HG02981 (cell line): ENCODE results near the gene HACE1.
A peak's percentile ranks its signal among the peaks of the same experiment; 100 is the strongest.
"Not testable (repeated sequence)": the region's sequence is repeated elsewhere in the genome, so short reads cannot be mapped to it uniquely, and the experiment has no call there.

Experiments used
- ATAC-seq: cut with Tn5 transposase; IDR thresholded peaks from one replicate; pipeline ENCODE4 v1.9.1; 2021; ENCODE audit warnings: mild to moderate bottlenecking, moderate library complexity; ENCODE audit not compliant: unreplicated experiment

Gene HACE1

DNA sequence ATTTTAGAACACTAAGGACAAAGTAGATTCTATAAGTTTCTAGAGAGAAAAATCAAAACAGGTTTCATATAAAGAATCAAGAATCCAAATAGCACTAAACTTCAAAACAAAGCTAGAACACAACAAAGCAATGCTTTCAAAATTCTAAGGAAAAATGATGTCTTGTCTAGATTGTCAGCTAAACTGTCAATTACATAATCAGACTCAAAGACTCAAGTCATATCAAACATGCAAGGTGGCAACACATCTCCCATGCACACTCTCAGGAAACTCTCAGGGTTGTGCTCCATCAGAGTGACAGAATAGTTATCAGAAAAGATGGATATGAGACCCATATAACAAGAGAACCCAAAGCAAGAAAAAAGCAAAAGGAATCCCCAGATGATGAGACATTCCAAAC is 23.9 kb downstream of the HACE1 start:
- no peak for ATAC-seq

DNA sequence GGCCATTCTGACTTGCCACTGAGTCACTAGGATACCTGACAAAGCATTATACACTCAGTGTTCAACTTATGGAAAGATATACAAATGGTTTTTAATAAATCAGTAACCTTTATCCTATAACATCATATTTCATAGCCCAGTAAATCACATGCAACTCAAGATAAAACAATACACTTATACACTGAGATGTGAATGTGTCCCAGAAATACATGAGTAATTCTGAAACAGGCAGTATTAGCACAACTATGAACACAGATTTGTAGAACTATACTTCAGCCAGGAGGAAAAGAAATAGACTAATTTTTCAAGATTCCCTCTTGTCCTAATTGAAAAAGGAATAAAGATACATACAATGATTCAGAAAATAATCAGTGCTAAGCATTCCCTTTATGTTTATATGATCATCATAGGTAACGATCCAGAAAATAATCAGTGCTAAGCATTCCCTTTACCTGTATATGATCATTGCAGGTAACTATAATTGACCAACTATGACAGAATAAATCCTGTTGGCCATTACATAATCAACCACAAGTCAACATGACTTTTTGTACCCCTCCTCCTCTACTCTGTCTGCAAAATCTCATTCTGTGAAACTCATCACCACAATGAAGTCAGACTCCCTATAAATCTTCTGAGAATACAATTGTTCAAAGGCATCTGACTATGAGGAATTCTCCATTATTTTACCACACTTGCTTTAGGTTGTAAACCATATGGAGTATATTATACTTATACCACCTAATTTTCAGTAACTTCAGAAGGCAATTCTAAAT is 30.3 kb downstream of the HACE1 start:
- no peak for ATAC-seq

GRCh38 chr6:104828478-104828877 is 31.2 kb downstream of the HACE1 start:
- ATAC-seq = no peak

GRCh38 chr6:104820820-104821219 is 38.9 kb downstream of the HACE1 start:
- not testable (repeated sequence) for ATAC-seq

DNA sequence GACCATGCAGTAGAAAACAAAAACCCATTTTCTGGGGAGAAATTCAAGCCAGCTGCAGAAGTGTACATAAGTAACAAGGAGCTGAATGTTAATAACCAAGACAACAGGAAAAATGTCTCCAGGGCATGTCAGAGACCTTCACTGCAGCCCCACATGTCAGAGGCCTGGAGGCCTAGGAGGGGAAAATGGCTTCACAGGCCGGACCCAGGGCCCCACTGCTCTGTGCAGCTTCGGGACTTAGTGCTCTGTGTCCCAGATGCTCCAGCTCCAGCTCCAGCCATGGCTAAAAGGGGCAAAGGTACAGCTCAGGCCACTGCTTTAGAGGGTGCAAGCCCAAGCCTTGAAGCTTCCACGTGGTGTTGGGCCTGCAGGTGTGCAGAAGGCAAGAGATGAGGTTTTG is 43.6 kb downstream of the HACE1 start:
- no peak for ATAC-seq

DNA sequence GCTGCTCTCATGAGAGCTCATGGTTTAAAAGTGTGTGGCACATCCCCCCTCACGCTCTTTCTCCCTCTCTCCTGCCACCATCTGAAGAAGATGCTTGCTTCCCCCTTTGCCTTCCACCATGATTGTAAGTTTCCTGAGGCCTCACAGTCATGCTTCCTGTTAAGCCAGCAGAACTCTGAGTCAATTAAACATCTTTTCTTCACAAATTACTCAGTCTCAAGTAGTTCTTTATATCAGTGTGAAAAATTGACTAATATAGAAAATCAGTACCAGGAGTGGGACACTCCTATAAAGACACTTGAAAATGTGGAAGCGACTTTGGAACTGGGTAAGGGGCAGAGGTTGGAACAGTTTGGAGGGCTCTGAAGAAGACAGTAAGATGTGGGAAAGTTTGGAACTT is 45.0 kb downstream of the HACE1 start:
- ATAC-seq = no peak

DNA sequence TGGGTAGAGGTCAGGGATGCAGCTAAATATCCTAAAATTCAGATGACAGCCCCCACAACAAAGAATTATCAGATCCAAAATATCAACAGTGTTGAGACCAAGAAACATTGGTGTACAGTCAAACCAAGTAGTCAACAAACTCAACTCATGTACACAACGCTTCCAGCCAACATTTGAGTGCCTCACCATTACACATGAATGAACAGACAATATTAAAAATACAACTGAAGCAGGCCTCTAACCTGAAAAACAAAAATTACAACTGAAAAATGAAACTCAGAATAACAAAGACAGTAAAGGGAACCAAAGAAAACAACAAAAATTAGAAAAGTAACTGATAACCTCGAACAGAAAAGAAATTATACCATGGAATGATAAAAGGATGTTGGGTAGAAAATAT is 46.2 kb downstream of the HACE1 start:
- ATAC-seq = no peak

- ATAC-seq = no peak
These were observed 50.6 kb downstream of the HACE1 start for GRCh38 chr6:104809116-104809515.

DNA sequence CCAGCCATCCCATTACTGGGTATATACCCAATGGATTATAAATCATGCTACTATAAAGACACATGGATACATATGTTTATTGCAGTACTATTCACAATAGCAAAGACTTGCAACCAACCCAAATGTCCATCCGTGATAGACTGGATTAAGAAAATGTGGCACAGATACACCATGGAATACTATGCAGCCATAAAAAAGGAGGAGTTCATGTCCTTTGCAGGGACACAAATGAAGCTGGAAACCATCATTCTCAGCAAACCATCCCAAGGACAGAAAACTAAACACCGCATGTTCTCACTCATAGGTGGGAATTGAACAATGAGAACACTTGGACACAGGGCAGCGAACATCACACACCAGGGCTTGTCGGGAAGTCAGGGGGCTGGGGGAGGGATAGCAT is 54.4 kb downstream of the HACE1 start:
- not testable (repeated sequence) for ATAC-seq

GRCh38 chr6:104799134-104799657 is 60.5 kb downstream of the HACE1 start:
- no peak for ATAC-seq

- no peak for ATAC-seq
These were observed 63.5 kb downstream of the HACE1 start for GRCh38 chr6:104796031-104796785.

DNA sequence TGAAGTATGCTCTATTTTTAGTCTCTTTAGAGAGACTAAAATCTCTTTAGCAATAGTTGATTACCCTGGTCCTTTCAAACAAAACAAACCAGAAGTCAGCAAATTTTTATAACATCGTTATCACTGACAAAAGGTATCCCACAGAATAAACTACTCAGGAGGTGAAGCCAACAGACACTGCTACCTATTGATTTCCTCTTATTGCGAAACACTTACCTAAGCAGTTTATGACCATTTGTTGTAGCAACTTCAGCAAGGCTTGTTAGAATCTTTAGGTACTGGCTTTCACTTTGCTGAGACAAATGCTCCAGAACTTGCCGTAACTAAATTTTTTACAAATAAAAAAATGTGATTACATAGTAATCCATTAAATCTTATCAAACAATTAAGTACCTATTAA is 64.4 kb downstream of the HACE1 start:
- ATAC-seq = no peak

DNA sequence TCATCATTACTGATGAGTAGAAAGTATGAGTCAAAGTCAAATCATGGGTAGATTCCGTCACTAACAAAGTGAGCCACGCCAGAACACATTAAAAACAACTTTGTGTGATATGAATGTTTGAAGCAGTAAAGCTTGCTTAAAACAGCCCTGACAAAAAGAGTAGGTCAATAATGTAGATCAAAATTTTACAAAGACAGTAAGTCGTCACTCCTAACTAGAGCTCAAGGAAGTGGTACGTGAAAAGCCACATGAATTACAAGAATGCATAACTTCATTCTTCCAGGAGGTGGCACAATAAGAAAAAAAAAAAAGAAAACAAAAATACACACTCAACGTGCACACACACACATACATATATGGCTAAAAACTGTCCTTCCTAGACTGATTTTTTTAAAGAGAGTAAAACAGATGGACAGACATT is 69.9 kb downstream of the HACE1 start:
- peak; percentile 84 for ATAC-seq

- ATAC-seq = no peak
These were observed 71.3 kb downstream of the HACE1 start for GRCh38 chr6:104788400-104788799.

- no peak for ATAC-seq
These were observed 72.4 kb downstream of the HACE1 start for GRCh38 chr6:104787305-104787704.

GRCh38 chr6:104784884-104785283 is 74.8 kb downstream of the HACE1 start:
- no peak for ATAC-seq

GRCh38 chr6:104771258-104771832 is 88.4 kb downstream of the HACE1 start:
- ATAC-seq = peak; percentile 87

GRCh38 chr6:104768906-104769305 is 90.8 kb downstream of the HACE1 start:
- ATAC-seq = no peak

DNA sequence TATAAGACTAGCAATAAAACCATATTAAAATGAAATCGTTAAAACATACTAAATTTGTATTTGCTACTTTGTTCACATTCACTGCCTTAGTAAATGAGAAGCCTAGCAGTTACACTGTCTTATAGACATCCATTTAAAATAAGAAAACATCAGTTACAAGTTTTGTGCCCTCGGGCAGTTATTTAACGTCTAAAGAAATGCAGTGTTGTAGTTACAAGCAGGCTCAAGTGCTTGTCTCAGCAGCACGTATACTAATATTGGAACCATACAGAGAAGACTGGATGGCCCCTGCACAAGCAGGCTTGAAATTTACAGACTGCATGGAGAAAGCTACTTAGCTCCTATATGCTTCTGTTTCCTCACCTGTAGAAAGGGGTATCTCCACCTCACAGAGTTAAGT is 93.1 kb downstream of the HACE1 start:
- no peak for ATAC-seq

DNA sequence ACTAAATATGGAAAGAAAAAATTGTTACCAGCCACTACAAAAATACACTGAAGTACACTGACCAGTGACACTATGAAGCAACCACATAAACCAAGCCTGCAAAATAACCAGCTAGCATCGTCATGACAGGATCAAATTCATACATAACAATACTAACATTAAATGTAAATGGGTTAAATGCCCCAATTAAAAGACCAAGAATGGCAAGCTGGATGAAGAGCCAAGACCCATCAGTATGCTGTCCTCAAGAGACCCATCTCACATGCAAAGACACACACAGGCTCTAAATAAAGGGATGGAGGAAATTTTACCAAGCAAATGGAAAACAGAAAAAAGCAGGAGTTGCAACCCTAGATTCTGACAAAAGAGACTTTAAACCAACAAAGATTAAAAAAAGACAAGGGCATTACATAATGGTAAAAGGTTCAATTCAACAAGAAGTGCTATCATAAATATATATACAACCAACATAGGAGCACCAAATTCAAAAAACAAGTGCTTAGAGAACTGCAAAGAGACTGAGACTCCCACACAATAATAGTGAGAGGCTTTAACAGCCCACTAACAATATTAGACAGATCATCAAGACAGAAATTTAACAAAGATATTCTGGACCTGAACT is 104.8 kb downstream of the HACE1 start:
- ATAC-seq = no peak

DNA sequence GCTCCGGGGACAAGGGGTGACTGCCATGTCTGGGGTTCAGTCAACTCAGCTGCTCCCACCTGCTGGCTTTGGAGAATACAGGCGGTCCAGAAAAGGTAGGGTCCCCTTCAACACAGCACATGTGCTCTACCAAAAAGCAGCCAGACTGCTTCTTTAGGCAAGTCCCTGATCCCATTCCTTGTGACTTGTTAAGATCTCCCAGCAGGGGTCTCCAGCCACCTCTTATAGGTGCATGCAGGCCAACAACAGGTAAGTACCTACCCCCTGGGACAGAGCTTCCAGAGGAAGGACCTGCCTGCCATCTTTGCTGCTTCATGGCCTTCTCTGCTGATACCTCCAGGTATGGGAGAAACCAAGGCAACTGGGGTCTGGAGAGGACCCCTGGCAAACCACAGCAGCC is 106.5 kb downstream of the HACE1 start:
- no peak for ATAC-seq
